Stomach (tissue), 9 donors: ENCODE results near the gene SLC24A4. TPM values are rescaled to one million over a fixed set of nuclear protein-coding genes. Genes with fewer than 3 reads are reported as not detected.

Experiments
- DNase-seq, 2 donors: peaks; one replicate each; pipeline versions ENCODE4 v3.0.0 to v3.0.0-alpha.2; 2013 to 2019
- H3K27ac ChIP-seq, 5 donors: fragments of 200-600 bp in 4 of 5; sonication (generic) in 4 of 5; one replicate each; pipeline ENCODE4 v1.5.1; 2013 to 2019; ENCODE audit warnings: mild to moderate bottlenecking in 1 of 5, moderate library complexity in 1 of 5
- H3K27me3 ChIP-seq, 3 donors: fragments of 200-600 bp; sonication (generic); one replicate each; pipeline ENCODE4 v1.5.1; 2017 to 2019; ENCODE audit warnings: mixed run types in 1 of 3
- H3K36me3 ChIP-seq, 4 donors: fragments of 200-600 bp; sonication (generic); 1 replicate in 3 of 4; 2 replicates in 1 of 4; pipeline ENCODE4 v1.5.1; 2016 to 2019
- H3K4me1 ChIP-seq, 4 donors: fragments of 200-600 bp; sonication (generic); one replicate each; pipeline ENCODE4 v1.5.1; 2016 to 2019
- H3K4me3 ChIP-seq, 4 donors: fragments of 200-600 bp; sonication (generic) in 3 of 4; one replicate each; pipeline ENCODE4 v1.5.1; 2016 to 2019; ENCODE audit warnings: mild to moderate bottlenecking in 1 of 4
- H3K9me3 ChIP-seq, 4 donors: fragments of 200-600 bp; sonication (generic); one replicate each; pipeline ENCODE4 v1.5.1; 2016 to 2019
- CTCF ChIP-seq, 7 experiments: fragments of 450-650 bp in 4 of 7; fragments of 200-600 bp in 3 of 7; sonication (generic) in 3 of 7; IDR thresholded peaks; one replicate each; pipeline ENCODE4 v1.5.1; 2016 to 2019; ENCODE audit warnings: antibody characterized with exemption in 7 of 7, control low read depth in 2 of 7, mild to moderate bottlenecking in 1 of 7
- EP300 ChIP-seq: sonication (generic); formaldehyde crosslinking; IDR thresholded peaks from one replicate; pipeline ENCODE4 v1.6.1; 2017; ENCODE audit warnings: antibody characterized with exemption
- POLR2A ChIP-seq, 4 donors: fragments of 450-650 bp; IDR thresholded peaks; one replicate each; pipeline ENCODE4 v1.6.1; 2016; ENCODE audit warnings: antibody characterized with exemption in 4 of 4, control low read depth in 2 of 4, mild to moderate bottlenecking in 1 of 4, moderate library complexity in 1 of 4
- POLR2AphosphoS5 ChIP-seq, 3 donors: sonication (generic); formaldehyde crosslinking; IDR thresholded peaks; one replicate each; pipeline ENCODE4 v1.6.1; 2016; ENCODE audit warnings: antibody characterized with exemption in 3 of 3
- WGBS, 5 donors: extraction: QIAGEN DNeasy Blood & Tissue Kit in 3 of 5; methylation state at CpG; one replicate each; pipeline versions ENCODE4 v1.1.5 to v1.1.7; 2013 to 2018; 5-methylcytosine and 5-hydroxymethylcytosine counted together
- intact Hi-C: fragments of 100-400 bp; cut with DNase I; formaldehyde crosslinking; loops from one replicate; pipeline ENCODE4 v1.15.1; 2023; ENCODE audit warnings: low total_unique reads
- polyA plus RNA-seq, 3 donors: library from polyadenylated mRNA; stranded (reverse); fragments of 200-250 nt; gene quantifications; one replicate each; pipeline ENCODE4 v1.2.3, GENCODE V29; 2013
- total RNA-seq, 5 donors: library from RNA; depleted of rRNA; stranded (reverse); fragments of >200 nt; gene quantifications; one replicate each; pipeline versions ENCODE4 v1.1.0 to v1.2.3, GENCODE V29; 2014 to 2016
- donor health status: healthy with polysubstance abuse.
- donor health status: Bipolar disorder and iron deficiency.
- donor health status: healthy.

Gene SLC24A4
- total and polyA plus RNA-seq, 8 donors, result 0.08 to 0.92 (median 0.38) TPM; not detected in 4

GRCh38 chr14:92436115-92436776 lies 113.3 kb downstream of the SLC24A4 start:
- Histone ChIP-seq H3K4me1 (no peaks in the 10 kb centered on the region), H3K27me3 (no peaks in the 10 kb centered on the region), H3K36me3 (no peaks in the 10 kb centered on the region), H3K4me3 (no peak overlapping the region), H3K27ac (no peak overlapping the region), H3K9me3 (peaks cover 0 to 13% (median 8%) of the 10 kb centered on the region in 4 donors)
- intact Hi-C loops, result no loop called here
- WGBS, 5 donors, result 66 to 73% (median 72%) methylated on average over 10 of the region's 10 CpGs
- DNase-seq, result no peak
- no peak for TF ChIP-seq EP300
- TF ChIP-seq CTCF (IDR thresholded peaks at IDR 0.05), result no peak
- no peak for TF ChIP-seq POLR2A (IDR thresholded peaks at IDR 0.05)
- no peak for TF ChIP-seq POLR2AphosphoS5 (IDR thresholded peaks at IDR 0.05)

- no peak for DNase-seq
- Histone ChIP-seq H3K36me3 (no peaks in the 10 kb centered on the region), H3K27me3 (no peaks in the 10 kb centered on the region), H3K4me3 (no peak overlapping the region), H3K9me3 (peaks cover 0 to 13% (median 8%) of the 10 kb centered on the region in 4 donors), H3K27ac (no peak overlapping the region), H3K4me1 (no peaks in the 10 kb centered on the region)
- WGBS, 5 donors, result 65 to 83% (median 76%) methylated on average over 5 of the region's 5 CpGs
- intact Hi-C loops, result no loop called here
- TF ChIP-seq POLR2AphosphoS5 (IDR thresholded peaks at IDR 0.05), result no peak
- no peak for TF ChIP-seq POLR2A (IDR thresholded peaks at IDR 0.05)
- TF ChIP-seq CTCF (IDR thresholded peaks at IDR 0.05), result no peak
- no peak for TF ChIP-seq EP300
Measured at GRCh38 chr14:92437309-92437708, 114.3 kb downstream of the SLC24A4 start.

GRCh38 chr14:92437729-92438285 lies 114.8 kb downstream of the SLC24A4 start:
- DNase-seq, result no peak
- H3K9me3 ChIP-seq, result peaks cover 0 to 13% (median 8%) of the 10 kb centered on the region in 4 donors
- WGBS, 5 donors, result 65 to 73% (median 69%) methylated on average over 12 of the region's 12 CpGs
- H3K4me3 ChIP-seq, result no peak overlapping the region
- no peaks in the 10 kb centered on the region for H3K4me1 ChIP-seq
- no peak overlapping the region for H3K27ac ChIP-seq
- no peak for TF ChIP-seq EP300
- TF ChIP-seq POLR2AphosphoS5 (IDR thresholded peaks at IDR 0.05), result no peak
- no peak for TF ChIP-seq CTCF (IDR thresholded peaks at IDR 0.05)
- no peak for TF ChIP-seq POLR2A (IDR thresholded peaks at IDR 0.05)
- intact Hi-C loops, result no loop called here
- no peaks in the 10 kb centered on the region for H3K36me3 ChIP-seq
- no peaks in the 10 kb centered on the region for H3K27me3 ChIP-seq

GRCh38 chr14:92439537-92440344 lies 116.8 kb downstream of the SLC24A4 start:
- Histone ChIP-seq H3K4me1 (no peaks in the 10 kb centered on the region), H3K27me3 (no peaks in the 10 kb centered on the region), H3K36me3 (no peaks in the 10 kb centered on the region), H3K27ac (no peak overlapping the region), H3K9me3 (no peaks in the 10 kb centered on the region), H3K4me3 (no peak overlapping the region)
- 58 to 62% (median 59%) methylated on average over 11 to 12 of the region's 12 CpGs for WGBS, 5 donors
- no peak for DNase-seq
- no peak for TF ChIP-seq POLR2A (IDR thresholded peaks at IDR 0.05)
- TF ChIP-seq CTCF (IDR thresholded peaks at IDR 0.05), result no peak
- intact Hi-C loops, result no loop called here
